ENCODE results near the gene HYAL4. TPM values are rescaled to one million over a fixed set of nuclear protein-coding genes. Genes with fewer than 3 reads are reported as not detected.
"Not testable (repeated sequence)": the region's sequence is repeated elsewhere in the genome, so short reads cannot be mapped to it uniquely, and the experiment has no call there.

Gene HYAL4
- total RNA-seq, 6 experiments from 2014 or later, result not detected

DNA sequence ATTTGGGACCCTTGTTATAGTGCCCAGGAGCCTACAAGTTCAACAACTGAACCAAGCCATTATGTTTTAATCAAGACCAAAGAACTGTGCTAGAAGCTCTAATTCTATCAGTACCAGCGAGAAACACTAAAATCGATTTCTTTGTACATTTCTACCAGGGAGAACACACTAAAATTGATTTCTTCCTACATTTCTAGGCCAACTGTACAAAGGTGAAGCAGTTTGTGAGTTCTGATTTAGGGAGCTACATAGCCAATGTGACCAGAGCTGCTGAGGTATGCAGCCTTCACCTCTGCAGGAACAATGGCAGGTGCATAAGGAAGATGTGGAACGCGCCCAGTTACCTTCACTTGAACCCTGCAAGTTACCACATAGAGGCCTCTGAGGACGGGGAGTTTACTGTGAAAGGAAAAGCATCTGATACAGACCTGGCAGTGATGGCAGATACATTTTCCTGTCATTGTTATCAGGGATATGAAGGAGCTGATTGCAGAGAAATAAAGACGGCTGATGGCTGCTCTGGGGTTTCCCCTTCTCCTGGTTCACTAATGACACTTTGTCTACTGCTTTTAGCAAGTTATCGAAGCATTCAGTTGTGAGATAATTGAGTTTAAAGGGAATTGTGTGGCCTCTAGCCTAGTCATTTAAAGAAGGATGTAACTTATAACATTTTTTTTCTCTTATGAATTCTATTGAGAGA, 31.7 kb downstream of the HYAL4 start:
- Mint-ChIP-seq H3K27ac (no peak overlapping the region), H3K4me1 (ENCODE audit: low read depth) (no peaks in the 10 kb centered on the region), H3K9me3 (no peaks in the 10 kb centered on the region), H3K27me3 (ENCODE audit: insufficient read depth) (no peaks in the 10 kb centered on the region), H3K4me3 (no peak overlapping the region), H3K36me3 (ENCODE audit: low read depth) (no peaks in the 10 kb centered on the region)
- TF ChIP-seq, protein P1, sequence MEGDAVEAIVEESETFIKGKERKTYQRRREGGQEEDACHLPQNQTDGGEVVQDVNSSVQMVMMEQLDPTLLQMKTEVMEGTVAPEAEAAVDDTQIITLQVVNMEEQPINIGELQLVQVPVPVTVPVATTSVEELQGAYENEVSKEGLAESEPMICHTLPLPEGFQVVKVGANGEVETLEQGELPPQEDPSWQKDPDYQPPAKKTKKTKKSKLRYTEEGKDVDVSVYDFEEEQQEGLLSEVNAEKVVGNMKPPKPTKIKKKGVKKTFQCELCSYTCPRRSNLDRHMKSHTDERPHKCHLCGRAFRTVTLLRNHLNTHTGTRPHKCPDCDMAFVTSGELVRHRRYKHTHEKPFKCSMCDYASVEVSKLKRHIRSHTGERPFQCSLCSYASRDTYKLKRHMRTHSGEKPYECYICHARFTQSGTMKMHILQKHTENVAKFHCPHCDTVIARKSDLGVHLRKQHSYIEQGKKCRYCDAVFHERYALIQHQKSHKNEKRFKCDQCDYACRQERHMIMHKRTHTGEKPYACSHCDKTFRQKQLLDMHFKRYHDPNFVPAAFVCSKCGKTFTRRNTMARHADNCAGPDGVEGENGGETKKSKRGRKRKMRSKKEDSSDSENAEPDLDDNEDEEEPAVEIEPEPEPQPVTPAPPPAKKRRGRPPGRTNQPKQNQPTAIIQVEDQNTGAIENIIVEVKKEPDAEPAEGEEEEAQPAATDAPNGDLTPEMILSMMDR (IDR thresholded peaks at IDR 0.05), result no peak
- no peak for DNase-seq

DNA sequence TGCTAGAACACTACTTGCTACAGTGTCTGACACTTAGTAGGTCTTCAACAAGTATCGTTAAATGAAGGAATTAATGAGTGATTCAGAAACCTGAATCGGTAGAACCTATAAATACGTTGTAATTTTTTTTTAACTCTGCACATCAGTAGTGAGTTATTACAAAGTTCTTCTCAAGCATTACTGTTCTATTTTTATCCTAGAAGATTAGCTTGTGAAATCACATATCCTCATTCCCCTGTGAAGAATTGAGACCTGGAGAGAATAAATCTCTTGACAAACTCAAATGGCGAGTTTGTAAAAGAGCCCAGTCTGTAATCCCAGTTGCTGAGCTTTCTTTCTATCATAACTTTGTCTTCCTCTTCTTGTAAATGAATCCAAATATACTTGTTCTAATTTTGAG, 34.7 kb downstream of the HYAL4 start:
- DNase-seq, result no peak
- Mint-ChIP-seq H3K27ac (no peak overlapping the region), H3K36me3 (ENCODE audit: low read depth) (no peaks in the 10 kb centered on the region), H3K27me3 (ENCODE audit: insufficient read depth) (peaks cover 1% of the 10 kb centered on the region; the same call in 1 of the 2 replicates), H3K9me3 (no peaks in the 10 kb centered on the region; the same call in 1 of the 2 replicates), H3K4me1 (ENCODE audit: low read depth) (no peaks in the 10 kb centered on the region), H3K4me3 (no peak overlapping the region)
- TF ChIP-seq, protein P1 (IDR thresholded peaks at IDR 0.05), result no peak

DNA sequence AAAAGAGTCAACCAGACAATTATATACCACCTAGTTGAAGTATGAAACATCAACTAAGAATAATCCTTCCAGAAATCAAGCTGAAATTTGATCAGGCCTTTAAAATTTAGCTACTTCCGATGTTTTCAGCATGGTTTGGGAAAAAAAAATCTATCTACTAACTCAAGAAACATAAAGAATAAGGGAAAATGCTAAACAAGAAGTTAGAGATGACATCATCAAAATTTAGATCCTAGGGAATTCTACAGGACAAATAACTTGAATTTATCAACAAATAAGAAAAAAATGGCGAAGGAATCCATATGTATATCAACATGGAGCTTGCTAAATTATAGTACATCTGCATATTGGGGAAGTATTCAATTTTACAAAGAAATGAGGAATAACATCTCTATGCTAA, 36.3 kb downstream of the HYAL4 start:
- no peaks in the 10 kb centered on the region; the same call in 1 of the 2 replicates for H3K9me3 Mint-ChIP-seq
- no peak overlapping the region for H3K27ac Mint-ChIP-seq
- H3K36me3 Mint-ChIP-seq (ENCODE audit: low read depth), result no peaks in the 10 kb centered on the region
- H3K27me3 Mint-ChIP-seq (ENCODE audit: insufficient read depth), result peaks cover 1% of the 10 kb centered on the region; the same call in 1 of the 2 replicates
- no peaks in the 10 kb centered on the region for H3K4me1 Mint-ChIP-seq (ENCODE audit: low read depth)
- no peak overlapping the region for H3K4me3 Mint-ChIP-seq
- no peak for DNase-seq
- TF ChIP-seq, protein P1 (IDR thresholded peaks at IDR 0.05), result no peak

DNA sequence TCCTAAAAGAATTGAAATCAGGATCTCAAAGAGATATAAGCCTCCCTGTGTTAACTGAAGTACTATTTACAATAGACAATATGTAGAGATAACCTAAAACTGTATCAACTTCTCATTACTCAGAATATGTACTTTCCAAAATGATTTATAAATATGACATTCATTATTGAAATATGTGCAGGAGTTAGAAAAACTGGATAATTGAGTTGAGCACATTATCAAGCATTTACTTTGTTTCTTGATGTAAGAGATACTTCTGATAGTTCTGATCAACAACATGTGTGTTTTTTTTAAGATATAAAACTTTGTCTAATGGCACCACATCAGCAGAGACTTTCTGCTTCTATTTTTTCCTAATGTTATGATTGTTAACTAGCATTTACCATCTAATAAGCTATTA, 38.2 kb downstream of the HYAL4 start:
- no peaks in the 10 kb centered on the region; the same call in 1 of the 2 replicates for H3K9me3 Mint-ChIP-seq
- H3K27ac Mint-ChIP-seq, result no peak overlapping the region
- H3K4me3 Mint-ChIP-seq, result no peak overlapping the region

DNA sequence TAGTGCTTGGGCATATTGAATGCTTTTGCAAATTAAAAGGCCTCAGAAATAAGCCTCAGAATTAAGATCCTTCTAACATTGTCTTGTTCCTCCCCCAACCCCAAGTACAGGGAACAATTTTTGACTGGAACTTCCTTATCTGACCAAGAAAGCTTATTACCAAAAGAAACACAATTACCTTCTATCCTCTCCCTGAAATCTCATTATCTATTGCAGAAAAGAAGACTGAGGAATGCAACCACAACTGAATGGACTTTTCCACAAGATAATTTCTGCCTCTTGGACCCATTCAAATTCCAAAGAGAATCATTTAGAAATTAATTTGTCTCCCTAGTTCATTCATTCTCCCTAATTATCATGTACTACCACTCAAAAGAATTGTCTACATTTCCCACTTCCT, 43.2 kb downstream of the HYAL4 start:
- Mint-ChIP-seq H3K27me3 (ENCODE audit: insufficient read depth) (peaks cover 1% of the 10 kb centered on the region; the same call in 1 of the 2 replicates), H3K4me1 (ENCODE audit: low read depth) (no peaks in the 10 kb centered on the region), H3K36me3 (ENCODE audit: low read depth) (no peaks in the 10 kb centered on the region), H3K27ac (no peak overlapping the region), H3K9me3 (peaks cover 4% of the 10 kb centered on the region), H3K4me3 (no peak overlapping the region)
- no peak for DNase-seq
- TF ChIP-seq, protein P1 (IDR thresholded peaks at IDR 0.05), result no peak

More for the DNA sequence above, 38.2 kb downstream of the HYAL4 start:
- TF ChIP-seq, protein P1 (IDR thresholded peaks at IDR 0.05), result no peak
- Mint-ChIP-seq H3K4me1 (ENCODE audit: low read depth) (no peaks in the 10 kb centered on the region), H3K27me3 (ENCODE audit: insufficient read depth) (peaks cover 1% of the 10 kb centered on the region; the same call in 1 of the 2 replicates), H3K36me3 (ENCODE audit: low read depth) (no peaks in the 10 kb centered on the region)
- no peak for DNase-seq

DNA sequence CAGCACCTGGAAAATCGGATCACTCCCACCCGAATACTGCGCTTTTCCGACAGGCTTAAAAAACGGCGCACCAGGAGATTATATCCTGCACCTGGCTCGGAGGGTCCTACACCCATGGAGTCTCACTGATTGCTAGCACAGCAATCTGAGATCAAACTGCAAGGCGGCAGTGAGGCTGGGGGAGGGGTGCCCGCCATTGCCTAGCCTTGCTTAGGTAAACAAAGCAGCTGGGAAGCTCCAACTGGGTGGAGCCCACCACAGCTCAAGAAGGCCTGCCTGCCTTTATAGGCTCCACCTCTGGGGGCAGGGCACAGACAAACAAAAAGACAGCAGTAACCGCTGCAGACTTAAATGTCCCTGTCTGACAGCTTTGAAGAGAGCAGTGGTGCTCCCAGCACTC, 49.8 kb downstream of the HYAL4 start:
- H3K4me3 Mint-ChIP-seq; H3K27ac Mint-ChIP-seq; H3K27me3 Mint-ChIP-seq (ENCODE audit: insufficient read depth); H3K36me3 Mint-ChIP-seq (ENCODE audit: low read depth); H3K4me1 Mint-ChIP-seq (ENCODE audit: low read depth); DNase-seq: not testable (repeated sequence)
- peaks cover 14% of the 10 kb centered on the region for H3K9me3 Mint-ChIP-seq
